Stimulated activated CD8-positive, alpha-beta memory T cell treated with anti-CD3 and anti-CD28 coated beads, Interleukin-12 subunit alpha, Interleukin-12 subunit beta, amount 100 ng/mL, for 4 hours (primary cell): ENCODE measurements around the gene RELL1.
A peak's percentile ranks its signal among the peaks of the same experiment; 100 is the strongest.

Source experiments
- DNase-seq: peaks from one replicate; pipeline ENCODE4 v3.0.0-alpha.2; 2020; ENCODE audit warnings: low read depth

The RELL1 gene, protein sequence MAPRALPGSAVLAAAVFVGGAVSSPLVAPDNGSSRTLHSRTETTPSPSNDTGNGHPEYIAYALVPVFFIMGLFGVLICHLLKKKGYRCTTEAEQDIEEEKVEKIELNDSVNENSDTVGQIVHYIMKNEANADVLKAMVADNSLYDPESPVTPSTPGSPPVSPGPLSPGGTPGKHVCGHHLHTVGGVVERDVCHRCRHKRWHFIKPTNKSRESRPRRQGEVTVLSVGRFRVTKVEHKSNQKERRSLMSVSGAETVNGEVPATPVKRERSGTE

GRCh38 chr4:37686373-37687193, at the start of gene RELL1:
RELL1 (minus strand) TSS chr4:37686376; CDS start chr4:37686287, 89 bp downstream.
- peak; percentile 95 for DNase-seq

DNA sequence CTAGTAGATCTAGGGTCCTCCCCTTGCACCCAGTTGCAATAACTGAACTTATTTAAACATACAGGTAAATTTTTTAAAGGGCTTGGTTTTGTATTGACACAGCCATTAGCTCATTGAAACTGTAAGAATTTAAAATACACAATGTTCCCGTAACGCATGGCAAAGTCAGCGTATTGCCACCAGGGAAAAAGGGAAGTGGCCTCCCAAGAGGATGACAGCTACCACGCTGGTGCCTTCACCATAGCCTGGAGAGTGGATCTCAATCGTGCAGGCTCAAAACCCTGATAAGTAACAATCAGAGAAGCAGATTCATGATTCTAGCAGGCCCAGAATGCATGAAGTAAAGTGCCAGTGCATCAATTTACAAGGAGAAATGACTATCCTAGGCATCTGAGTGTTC, 49.4 kb upstream of the RELL1 start:
- DNase-seq, result no peak

DNA sequence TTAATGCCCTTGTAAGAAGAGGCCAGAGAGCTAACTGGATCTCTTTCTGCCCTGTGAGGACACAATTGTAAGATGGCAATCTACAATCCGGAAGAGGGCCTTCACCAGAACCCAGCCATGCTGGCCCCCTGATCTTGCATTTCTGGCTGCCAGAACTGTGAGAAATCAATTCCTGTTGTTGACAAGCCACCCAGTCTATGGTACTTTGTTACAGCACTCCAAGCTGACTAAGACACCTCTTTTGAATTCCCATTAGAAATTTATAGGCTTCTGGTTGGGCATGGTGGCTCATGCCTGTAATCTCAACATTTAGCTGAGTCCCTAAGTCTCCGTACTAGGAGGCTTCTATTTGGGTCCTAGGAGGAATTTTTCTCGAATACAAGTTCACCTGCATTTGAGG, 48.8 kb upstream of the RELL1 start:
- DNase-seq, result no peak

DNA sequence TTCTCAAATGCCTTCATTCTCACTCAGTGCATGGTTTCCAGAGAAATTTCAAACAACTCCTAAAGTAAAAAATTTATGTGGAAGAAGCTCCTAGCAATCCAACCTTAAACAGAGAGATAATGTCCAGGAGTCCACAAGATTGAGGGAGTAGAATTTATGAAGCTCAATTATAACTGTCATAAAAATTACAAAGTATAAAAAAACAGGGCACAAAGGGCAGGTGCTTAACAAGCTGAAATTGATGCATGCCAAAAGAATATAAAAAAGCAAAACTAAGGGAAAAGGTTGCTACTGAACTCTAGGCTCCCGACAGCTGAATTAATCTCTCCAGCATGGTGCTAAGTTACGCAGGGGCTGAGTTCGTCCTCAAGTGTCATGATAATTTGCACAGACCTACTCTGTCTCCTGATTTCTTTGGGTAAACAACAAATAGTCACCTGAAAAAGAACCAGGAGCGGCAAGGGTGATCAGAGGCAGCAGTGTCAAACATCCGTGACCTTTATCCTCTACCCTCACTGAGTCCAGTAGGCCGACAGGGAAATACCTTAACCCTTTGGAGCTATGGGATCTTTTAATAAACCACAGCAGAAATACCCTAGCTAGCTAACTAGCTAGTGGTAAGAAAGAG, 47.2 kb upstream of the RELL1 start:
- no peak for DNase-seq

DNA sequence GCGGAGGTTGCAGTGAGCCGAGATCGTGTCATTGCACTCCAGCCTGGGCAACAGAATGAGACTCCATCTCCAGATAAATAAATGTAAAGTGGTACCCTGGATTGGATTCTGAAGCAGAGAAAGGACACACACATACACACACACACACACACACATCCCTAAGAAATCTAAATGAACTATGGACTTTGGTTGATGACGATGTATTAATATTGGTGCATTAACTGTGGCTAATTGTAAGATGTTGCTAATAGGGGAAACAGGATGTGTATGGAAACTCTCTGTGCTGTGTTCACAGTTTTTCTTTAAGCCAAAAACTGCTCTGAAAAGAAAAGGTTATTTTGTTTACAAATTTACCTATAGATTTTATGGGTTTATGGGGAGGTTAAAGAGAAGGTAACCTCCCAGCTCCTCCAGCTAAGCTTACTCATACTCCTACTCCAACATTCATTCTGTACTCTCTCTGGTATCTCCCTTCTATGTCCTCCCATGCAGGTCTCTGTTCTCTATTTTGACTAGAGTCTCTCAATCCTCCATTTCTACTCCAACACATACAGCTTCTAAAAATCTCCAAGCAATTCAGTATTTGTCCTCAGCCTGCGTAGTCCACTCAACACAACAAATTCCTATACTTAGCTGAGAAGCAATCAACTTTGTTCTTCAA, 46.5 kb upstream of the RELL1 start:
- DNase-seq, result no peak

DNA sequence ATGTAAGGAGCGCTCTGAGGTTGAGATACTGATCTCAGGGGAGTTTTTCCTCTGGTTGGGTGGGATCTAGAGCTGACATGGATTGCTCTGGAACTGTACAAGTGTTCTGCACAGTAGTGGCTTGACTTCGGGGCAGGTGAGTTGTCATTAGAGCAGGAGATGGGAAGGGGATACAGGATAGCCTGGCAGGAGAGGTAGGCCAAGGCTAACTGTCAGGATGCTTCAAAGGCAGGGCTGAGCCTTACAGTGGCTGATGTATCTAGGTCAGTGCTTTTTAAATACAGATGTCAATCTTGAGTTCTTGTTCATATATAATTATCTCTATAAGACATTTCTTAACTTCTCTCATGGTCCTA, 43.5 kb upstream of the RELL1 start:
- no peak for DNase-seq

DNA sequence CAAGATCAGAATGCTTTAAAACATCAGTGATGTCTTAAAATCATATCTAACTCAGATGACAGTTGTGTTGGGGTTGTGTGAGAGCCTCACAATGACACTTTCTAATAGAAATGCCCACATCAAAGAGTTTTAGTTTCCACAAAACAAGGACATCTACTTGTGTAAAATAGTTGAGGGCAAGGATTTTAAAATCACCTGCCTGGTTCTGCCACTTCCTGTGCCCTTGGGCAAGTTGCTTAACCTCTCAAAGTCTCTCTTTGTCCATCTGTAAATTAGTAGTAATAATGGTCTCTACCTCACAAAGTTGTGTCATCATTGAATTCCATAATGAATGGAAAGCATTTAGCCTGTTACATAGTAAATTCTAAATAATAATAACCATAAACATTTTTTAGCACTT, 41.9 kb upstream of the RELL1 start:
- DNase-seq, result no peak

GRCh38 chr4:37727635-37728034, 41.5 kb upstream of the RELL1 start:
- DNase-seq, result no peak

GRCh38 chr4:37726666-37727065, 40.5 kb upstream of the RELL1 start:
- DNase-seq, result no peak

- DNase-seq, result no peak
These were observed 39.5 kb upstream of the RELL1 start for GRCh38 chr4:37725718-37726117.

DNA sequence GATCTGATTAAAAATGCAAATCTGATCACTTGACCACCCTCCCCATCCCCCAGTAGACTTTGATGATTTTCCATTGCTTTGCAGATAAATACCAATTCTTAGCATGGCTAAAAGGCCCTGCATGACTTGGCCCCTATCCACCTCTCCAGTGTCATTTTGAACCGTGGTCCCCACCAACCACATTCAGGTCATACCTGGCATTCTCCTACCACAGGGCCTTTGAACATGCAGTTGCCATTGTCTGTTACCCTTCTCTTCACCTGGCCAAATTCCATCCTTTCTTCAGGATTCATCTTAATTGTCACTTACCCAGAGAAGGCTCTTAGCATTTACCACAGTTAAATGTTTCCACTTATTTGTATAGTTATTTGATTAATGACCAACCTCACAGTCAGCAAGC, 36.9 kb upstream of the RELL1 start:
- no peak for DNase-seq

DNA sequence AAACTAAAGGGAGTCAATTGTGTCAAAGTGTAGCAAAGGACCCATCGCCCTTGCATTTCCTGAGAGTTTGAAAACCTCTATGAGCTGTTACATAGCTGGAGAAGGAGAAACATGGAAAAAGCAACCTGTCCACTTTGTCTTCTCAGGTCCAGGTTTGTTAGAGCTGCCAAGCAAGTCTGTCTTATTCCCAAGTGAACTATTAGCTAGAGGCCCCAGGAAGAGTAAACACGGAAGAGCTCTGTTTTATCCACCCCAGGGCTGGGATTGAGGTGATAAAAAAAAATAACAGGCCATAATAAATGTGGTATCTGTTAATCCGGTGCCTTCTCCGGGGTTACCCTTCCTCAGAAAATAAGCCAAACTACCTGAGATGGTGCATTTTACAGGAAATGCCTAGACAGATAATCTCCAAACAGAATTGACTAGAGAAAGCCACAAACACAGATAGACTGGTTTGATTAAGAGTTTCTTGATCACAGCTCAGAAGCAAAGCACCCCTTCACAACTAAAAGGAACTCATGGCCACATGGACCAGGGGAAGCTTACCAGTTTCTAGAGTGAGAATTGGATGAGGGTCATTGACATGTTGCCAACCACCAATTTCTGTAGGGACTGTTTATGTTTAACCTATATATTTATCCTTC, 35.9 kb upstream of the RELL1 start:
- no peak for DNase-seq

DNA sequence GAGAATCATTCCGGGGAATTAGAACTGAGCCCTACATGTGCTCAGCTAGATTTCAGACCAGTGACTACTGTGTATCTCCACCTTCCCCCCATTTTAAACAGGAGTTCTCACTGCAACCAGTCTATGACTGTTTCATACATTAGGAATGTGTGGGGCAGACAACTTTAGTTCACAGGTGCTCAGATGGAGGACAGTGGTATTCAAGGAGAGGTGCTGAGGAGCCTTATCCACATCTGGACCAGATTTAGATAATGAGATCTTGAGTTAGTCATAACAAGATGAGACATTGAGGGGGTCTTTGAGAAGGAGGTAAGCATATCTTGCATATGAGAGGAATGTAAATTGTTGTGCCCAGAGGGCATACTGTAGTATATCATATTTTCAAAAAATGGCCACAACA, 32.8 kb upstream of the RELL1 start:
- no peak for DNase-seq

DNA sequence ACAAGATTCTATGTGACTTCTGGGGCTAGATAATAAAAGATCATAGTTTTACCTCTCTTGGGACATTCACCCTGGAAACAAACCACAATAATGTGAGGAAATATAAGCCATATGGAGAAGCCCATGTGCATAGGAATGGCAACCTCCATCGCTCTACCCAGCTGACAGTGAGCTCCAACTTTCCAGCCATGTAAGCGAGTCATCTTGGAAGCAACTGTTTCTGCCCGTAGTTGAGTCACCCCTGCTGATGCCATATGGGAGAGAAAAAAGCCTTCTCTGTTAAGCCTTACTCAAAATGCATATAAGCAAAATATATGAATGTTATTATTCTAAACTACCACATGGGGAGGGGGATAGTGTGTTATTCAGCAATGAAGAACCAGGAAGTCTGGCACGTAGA, 31.4 kb upstream of the RELL1 start:
- DNase-seq, result no peak

GRCh38 chr4:37715889-37716402, 29.8 kb upstream of the RELL1 start:
- no peak for DNase-seq

- no peak for DNase-seq
These were observed 24.3 kb upstream of the RELL1 start for GRCh38 chr4:37710491-37710890.

DNA sequence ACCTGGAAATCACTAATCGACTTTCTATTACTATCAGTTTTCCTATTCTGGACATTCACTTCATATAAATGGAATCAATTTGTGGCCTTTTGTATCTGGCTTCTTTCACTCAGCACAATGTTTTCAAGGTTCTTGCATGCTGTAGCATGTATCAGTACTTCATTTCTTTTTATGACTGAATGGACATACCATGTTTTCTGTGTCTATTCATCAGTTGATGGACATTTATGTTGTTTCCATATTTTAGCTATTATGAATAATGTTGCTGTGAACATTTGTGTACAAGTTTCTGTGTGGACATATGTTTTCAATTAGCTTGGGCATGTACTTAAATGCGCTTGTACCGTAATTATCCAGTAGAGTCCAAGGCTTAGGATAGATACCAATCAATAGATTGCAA, 19.9 kb upstream of the RELL1 start:
- no peak for DNase-seq

- DNase-seq, result no peak
These were observed 19.4 kb upstream of the RELL1 start for GRCh38 chr4:37705571-37705970.

DNA sequence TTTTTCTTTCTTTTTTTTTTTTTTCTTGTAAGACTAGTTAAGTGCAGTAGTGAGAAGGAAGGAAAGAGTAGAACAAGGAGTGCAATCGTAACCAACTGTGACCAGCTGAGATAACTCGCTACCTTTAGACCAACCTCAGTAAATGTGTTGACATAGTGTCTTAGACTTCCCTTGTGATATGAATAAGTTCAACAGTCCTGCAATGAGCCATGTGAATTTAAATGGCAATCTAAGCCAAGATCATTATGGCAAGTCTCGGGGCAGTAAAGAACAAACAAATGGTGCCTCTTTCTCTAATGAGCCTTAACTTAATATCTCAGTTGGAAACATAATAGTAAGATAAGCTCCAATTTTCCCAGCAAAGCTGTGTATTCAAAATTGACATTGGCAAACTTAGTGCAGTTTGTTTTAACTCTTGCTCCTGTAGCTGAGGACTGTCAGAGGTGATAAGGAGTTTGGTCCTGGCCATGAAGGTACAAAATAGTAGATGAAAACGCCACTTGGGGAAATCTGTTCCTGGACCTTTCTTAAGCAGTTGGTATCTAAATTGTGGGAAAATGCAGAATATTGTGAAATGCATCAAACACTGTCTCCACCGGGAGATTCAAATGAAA, 13.8 kb upstream of the RELL1 start:
- no peak for DNase-seq

DNA sequence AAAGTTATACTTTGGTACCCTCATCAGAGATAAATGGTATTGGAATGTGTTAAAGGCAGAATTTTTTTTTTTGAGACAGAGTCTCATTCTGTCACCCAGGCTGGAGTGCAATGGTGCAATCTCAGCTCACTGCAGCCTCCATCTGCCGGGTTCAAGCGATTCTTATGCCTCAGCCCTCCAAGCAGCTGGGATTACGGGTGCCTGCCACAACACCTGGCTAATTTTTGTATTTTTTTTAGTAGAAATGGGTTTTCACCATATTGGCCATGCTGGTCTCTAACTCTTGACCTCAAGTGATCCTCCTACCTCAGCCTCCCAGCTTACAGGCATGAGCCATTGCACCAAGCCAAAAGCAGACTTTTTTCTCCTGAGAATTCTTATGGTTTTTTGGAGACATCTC, 11.4 kb upstream of the RELL1 start:
- DNase-seq, result no peak

DNA sequence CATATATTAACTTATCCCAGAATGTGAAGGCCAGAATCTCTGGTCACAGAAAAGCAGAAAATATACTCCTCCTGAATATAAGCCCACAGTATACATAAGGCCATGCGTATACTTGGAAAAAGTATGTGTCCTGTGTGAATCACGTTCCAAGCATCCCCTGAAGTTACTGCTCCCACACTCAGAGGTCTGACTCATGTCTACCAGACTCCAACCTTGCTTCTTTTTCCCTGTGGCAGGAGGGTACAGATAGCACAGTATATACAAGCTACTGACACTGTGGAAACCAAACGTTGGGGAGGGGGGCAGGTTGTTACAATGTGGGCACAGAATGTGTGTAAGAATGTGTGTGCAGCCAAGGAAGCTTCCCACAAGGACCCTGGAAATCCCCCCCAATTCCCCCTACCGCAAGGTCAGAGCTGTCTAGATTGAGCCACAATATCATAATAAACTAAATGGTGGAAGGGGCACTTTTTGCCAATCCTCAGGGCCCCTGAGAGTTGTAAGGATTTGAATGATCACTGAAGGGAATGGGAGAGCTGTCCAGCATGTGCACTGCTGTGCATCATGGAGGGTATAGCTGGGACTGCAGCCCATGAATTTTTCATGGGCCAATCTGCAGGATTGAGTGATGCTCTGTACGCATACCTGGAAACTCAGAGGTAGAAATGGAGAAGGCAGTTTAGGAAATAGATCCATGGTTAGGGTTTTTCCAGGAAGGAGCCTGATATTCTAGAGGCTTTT, 7.4 kb upstream of the RELL1 start:
- no peak for DNase-seq
